Naive thymus-derived CD4-positive, alpha-beta T cell (primary cell): ENCODE results near the gene HECW1. TPM values are rescaled to one million over a fixed set of nuclear protein-coding genes. Genes with fewer than 3 reads are reported as not detected.

ENCODE experiments used
- ATAC-seq: fragments of 150-1000 bp; cut with Tn5 transposase; 2 replicates; pipeline ENCODE4 v1.10.0; 2021; ENCODE audit warnings: mild to moderate bottlenecking, moderate library complexity
- CTCF ChIA-PET: fragments of 350-600 bp; sonication (Branson Sonifier 250); formaldehyde crosslinking; loops from one replicate; lab custom pipeline; 2021; ENCODE audit warnings: antibody characterized with exemption; lab: Charles Lee
- POLR2A ChIA-PET: fragments of 350-600 bp; sonication (Branson Sonifier 250); formaldehyde crosslinking; loops from one replicate; lab custom pipeline; 2021; ENCODE audit warnings: antibody characterized with exemption, inconsistent platforms; lab: Charles Lee
- DNase-seq, 9 donors: peaks; one replicate each; pipeline versions ENCODE4 v3.0.0 to v3.0.0-alpha.2; 2020 to 2022; ENCODE audit warnings: mixed read lengths in 1 of 9
- H3K27ac ChIP-seq: one replicate; pipeline ENCODE4 v1.7.0; 2013; ENCODE audit warnings: mild to moderate bottlenecking, low read depth, low read length, moderate library complexity
- H3K27me3 ChIP-seq, 2 donors: one replicate each; pipeline ENCODE4 v1.7.0; 2013; ENCODE audit warnings: low read length in 2 of 2, mild to moderate bottlenecking in 2 of 2, moderate library complexity in 2 of 2; ENCODE audit not compliant: control insufficient read depth in 2 of 2, insufficient read depth in 2 of 2
- H3K36me3 ChIP-seq, 3 experiments: 1 replicate in 2 of 3; 2 replicates in 1 of 3; pipeline ENCODE4 v1.7.0; 2013; ENCODE audit warnings: low read length in 3 of 3, mild to moderate bottlenecking in 3 of 3, moderate library complexity in 1 of 3; ENCODE audit not compliant: insufficient read depth in 3 of 3, control insufficient read depth in 2 of 3
- H3K4me1 ChIP-seq, 2 donors: one replicate each; pipeline ENCODE4 v1.7.0; 2013; ENCODE audit warnings: low read length in 2 of 2, mild to moderate bottlenecking in 2 of 2, moderate library complexity in 1 of 2; ENCODE audit not compliant: control insufficient read depth in 2 of 2, insufficient read depth in 2 of 2
- H3K4me3 ChIP-seq: 2 replicates; pipeline ENCODE4 v1.7.0; 2013; ENCODE audit warnings: mild to moderate bottlenecking, low read length
- H3K9me3 ChIP-seq, 3 experiments: 1 replicate in 2 of 3; 2 replicates in 1 of 3; pipeline ENCODE4 v1.7.0; 2013; ENCODE audit warnings: low read length in 3 of 3; ENCODE audit not compliant: control insufficient read depth in 2 of 3
- H3K27ac Mint-ChIP-seq, 9 donors: one replicate each; pipeline ENCODE4 v1.8.0; 2020 to 2022; ENCODE audit warnings: mixed read lengths in 9 of 9, mild to moderate bottlenecking in 8 of 9, moderate library complexity in 5 of 9, inconsistent platforms in 2 of 9
- H3K27me3 Mint-ChIP-seq, 5 donors: one replicate each; pipeline ENCODE4 v1.8.0; 2021 to 2022; ENCODE audit warnings: mixed read lengths in 5 of 5, mild to moderate bottlenecking in 1 of 5
- H3K36me3 Mint-ChIP-seq, 5 donors: one replicate each; pipeline ENCODE4 v1.8.0; 2020 to 2022; ENCODE audit warnings: mixed read lengths in 5 of 5, mild to moderate bottlenecking in 3 of 5, inconsistent platforms in 1 of 5
- H3K4me1 Mint-ChIP-seq, 7 donors: one replicate each; pipeline ENCODE4 v1.8.0; 2020 to 2022; ENCODE audit warnings: mixed read lengths in 7 of 7, mild to moderate bottlenecking in 3 of 7, inconsistent platforms in 1 of 7
- H3K4me3 Mint-ChIP-seq, 10 donors: one replicate each; pipeline ENCODE4 v1.8.0; 2020 to 2022; ENCODE audit warnings: mild to moderate bottlenecking in 10 of 10, mixed read lengths in 10 of 10, moderate library complexity in 6 of 10, inconsistent platforms in 2 of 10
- H3K9me3 Mint-ChIP-seq, 11 donors: one replicate each; pipeline ENCODE4 v1.8.0; 2020 to 2022; ENCODE audit warnings: mixed read lengths in 11 of 11, mild to moderate bottlenecking in 4 of 11, inconsistent platforms in 1 of 11, moderate library complexity in 1 of 11
- intact Hi-C, 2 donors: fragments of 100-400 bp; cut with micrococcal nuclease; formaldehyde crosslinking; loops; one replicate each; pipeline ENCODE4 v1.15.1; 2023
- polyA plus RNA-seq, 2 donors: library from polyadenylated mRNA; unstranded; fragments of 300-500 nt; fragmentation: Illumina TruSeq; gene quantifications; one replicate each; pipeline ENCODE4 v1.2.3, GENCODE V29; 2021
- total RNA-seq, 6 experiments: library from RNA in 5 of 6; stranded (reverse) in 5 of 6; gene quantifications; 1 replicate in 5 of 6; 2 replicates in 1 of 6; pipeline ENCODE4 v1.2.3 and lab custom pipeline; 2021 to 2026

HECW1 gene
- total and polyA plus RNA-seq, 7 experiments from 2014 or later: not detected

GRCh38 chr7:43557831-43558495, 445.5 kb downstream of the HECW1 start:
- Histone ChIP-seq H3K27me3 (no peaks in the 10 kb centered on the region), H3K4me1 (peaks cover 0 to 23% of the 10 kb centered on the region in 2 donors), H3K27ac (no peak overlapping the region), H3K4me3 (no peak overlapping the region), H3K9me3 (no peaks in the 10 kb centered on the region), H3K36me3 (no peaks in the 10 kb centered on the region)
- no peak for DNase-seq
- H3K27me3 Mint-ChIP-seq: peaks cover 3 to 19% (median 5%) of the 10 kb centered on the region in 5 donors
- intact Hi-C loops: no loop called here
- H3K36me3 Mint-ChIP-seq: peaks cover 0 to 3% (median 0%) of the 10 kb centered on the region in 5 donors
- peaks cover 18 to 45% (median 38%) of the 10 kb centered on the region in 7 donors for H3K4me1 Mint-ChIP-seq
- POLR2A ChIA-PET: no interaction called here
- no peak for ATAC-seq
- CTCF ChIA-PET: no interaction called here
- H3K27ac Mint-ChIP-seq: peak overlapping the region in 1 of 9 donors; percentile 34
- no peak overlapping the region for H3K4me3 Mint-ChIP-seq
- H3K9me3 Mint-ChIP-seq: peaks cover 0 to 5% (median 0%) of the 10 kb centered on the region in 11 donors

GRCh38 chr7:43559171-43559945, 446.9 kb downstream of the HECW1 start:
- peaks cover 0 to 3% (median 0%) of the 10 kb centered on the region in 5 donors for H3K36me3 Mint-ChIP-seq
- Histone ChIP-seq H3K9me3 (no peaks in the 10 kb centered on the region), H3K36me3 (no peaks in the 10 kb centered on the region), H3K4me3 (no peak overlapping the region), H3K27ac (no peak overlapping the region), H3K27me3 (no peaks in the 10 kb centered on the region), H3K4me1 (peaks cover 0 to 9% of the 10 kb centered on the region in 2 donors)
- ChIA-PET CTCF (interaction anchor here (0.8 kb wide), 1 partner anchor 681 kb away, joined by 3 read pairs; no protein-coding TSS in a partner anchor), POLR2A (no interaction called here)
- no peak for DNase-seq
- H3K4me3 Mint-ChIP-seq: no peak overlapping the region
- intact Hi-C loops: no loop called here
- no peak overlapping the region for H3K27ac Mint-ChIP-seq
- peaks cover 0 to 5% (median 0%) of the 10 kb centered on the region in 11 donors for H3K9me3 Mint-ChIP-seq
- H3K27me3 Mint-ChIP-seq: peaks cover 3 to 26% (median 8%) of the 10 kb centered on the region in 5 donors
- H3K4me1 Mint-ChIP-seq: peaks cover 8 to 31% (median 24%) of the 10 kb centered on the region in 7 donors
- ATAC-seq: no peak

- POLR2A ChIA-PET: no interaction called here
- H3K27ac Mint-ChIP-seq: no peak overlapping the region
- H3K4me3 Mint-ChIP-seq: no peak overlapping the region
- H3K27me3 Mint-ChIP-seq: peaks cover 3 to 28% (median 8%) of the 10 kb centered on the region in 5 donors
- no peaks in the 10 kb centered on the region for H3K27me3 ChIP-seq
- CTCF ChIA-PET: no interaction called here
- H3K36me3 ChIP-seq: no peaks in the 10 kb centered on the region
- ATAC-seq: no peak
- no peak overlapping the region for H3K27ac ChIP-seq
- H3K4me1 ChIP-seq: peaks cover 0 to 3% of the 10 kb centered on the region in 2 donors
- intact Hi-C loops: no loop called here
- H3K9me3 Mint-ChIP-seq: peaks cover 0 to 5% (median 0%) of the 10 kb centered on the region in 11 donors
- H3K4me1 Mint-ChIP-seq: peaks cover 2 to 25% (median 18%) of the 10 kb centered on the region in 7 donors
- H3K36me3 Mint-ChIP-seq: peaks cover 0 to 3% (median 0%) of the 10 kb centered on the region in 5 donors
- no peak overlapping the region for H3K4me3 ChIP-seq
- no peaks in the 10 kb centered on the region for H3K9me3 ChIP-seq
- no peak for DNase-seq
These were observed 447.5 kb downstream of the HECW1 start for GRCh38 chr7:43559946-43560335.

- H3K9me3 Mint-ChIP-seq: peaks cover 0 to 5% (median 0%) of the 10 kb centered on the region in 11 donors
- H3K27ac ChIP-seq: no peak overlapping the region
- ChIA-PET CTCF (no interaction called here), POLR2A (no interaction called here)
- H3K36me3 Mint-ChIP-seq: peaks cover 0 to 2% (median 0%) of the 10 kb centered on the region in 5 donors
- H3K4me1 Mint-ChIP-seq: peaks cover 0 to 18% (median 9%) of the 10 kb centered on the region in 7 donors
- peak overlapping the region in 1 of 9 donors; percentile 23 for H3K27ac Mint-ChIP-seq
- H3K4me3 Mint-ChIP-seq: no peak overlapping the region
- ATAC-seq (no peak), DNase-seq (no peak)
- no peaks in the 10 kb centered on the region for H3K27me3 ChIP-seq
- no peaks in the 10 kb centered on the region for H3K4me1 ChIP-seq
- no peaks in the 10 kb centered on the region for H3K9me3 ChIP-seq
- intact Hi-C loops: no loop called here
- H3K4me3 ChIP-seq: no peak overlapping the region
- no peaks in the 10 kb centered on the region for H3K36me3 ChIP-seq
- H3K27me3 Mint-ChIP-seq: peaks cover 3 to 33% (median 8%) of the 10 kb centered on the region in 5 donors
These were observed 448.4 kb downstream of the HECW1 start for GRCh38 chr7:43560742-43561330.

GRCh38 chr7:43562383-43562782, 449.9 kb downstream of the HECW1 start:
- ChIA-PET CTCF (no interaction called here), POLR2A (no interaction called here)
- peaks cover 0 to 5% (median 0%) of the 10 kb centered on the region in 7 donors for H3K4me1 Mint-ChIP-seq
- intact Hi-C loops: no loop called here
- no peaks in the 10 kb centered on the region for H3K27me3 ChIP-seq
- H3K4me3 ChIP-seq: no peak overlapping the region
- H3K9me3 ChIP-seq: no peaks in the 10 kb centered on the region
- ATAC-seq: no peak
- no peak overlapping the region for H3K27ac ChIP-seq
- peaks cover 3 to 35% (median 8%) of the 10 kb centered on the region in 5 donors for H3K27me3 Mint-ChIP-seq
- H3K9me3 Mint-ChIP-seq: peaks cover 0 to 5% (median 0%) of the 10 kb centered on the region in 11 donors
- no peaks in the 10 kb centered on the region for H3K36me3 Mint-ChIP-seq
- H3K36me3 ChIP-seq: no peaks in the 10 kb centered on the region
- no peaks in the 10 kb centered on the region for H3K4me1 ChIP-seq
- H3K27ac Mint-ChIP-seq: no peak overlapping the region
- DNase-seq: no peak
- no peak overlapping the region for H3K4me3 Mint-ChIP-seq

- no peaks in the 10 kb centered on the region for H3K36me3 ChIP-seq
- no peak overlapping the region for H3K4me3 Mint-ChIP-seq
- CTCF ChIA-PET: no interaction called here
- peaks cover 4 to 30% (median 8%) of the 10 kb centered on the region in 5 donors for H3K27me3 Mint-ChIP-seq
- POLR2A ChIA-PET: no interaction called here
- no peaks in the 10 kb centered on the region for H3K9me3 ChIP-seq
- no peaks in the 10 kb centered on the region for H3K4me1 ChIP-seq
- H3K9me3 Mint-ChIP-seq: no peaks in the 10 kb centered on the region
- DNase-seq (no peak), ATAC-seq (no peak)
- no peak overlapping the region for H3K27ac Mint-ChIP-seq
- peaks cover 0 to 9% (median 0%) of the 10 kb centered on the region in 7 donors for H3K4me1 Mint-ChIP-seq
- H3K36me3 Mint-ChIP-seq: no peaks in the 10 kb centered on the region
- intact Hi-C loops: no loop called here
- H3K4me3 ChIP-seq: no peak overlapping the region
- H3K27me3 ChIP-seq: no peaks in the 10 kb centered on the region
- H3K27ac ChIP-seq: no peak overlapping the region
These were observed 453.3 kb downstream of the HECW1 start for GRCh38 chr7:43565786-43566185.
